ENCODE results near the gene ERBB2.
"Not testable (repeated sequence)": the region's sequence is repeated elsewhere in the genome, so short reads cannot be mapped to it uniquely, and the experiment has no call there.

The ERBB2 gene

DNA sequence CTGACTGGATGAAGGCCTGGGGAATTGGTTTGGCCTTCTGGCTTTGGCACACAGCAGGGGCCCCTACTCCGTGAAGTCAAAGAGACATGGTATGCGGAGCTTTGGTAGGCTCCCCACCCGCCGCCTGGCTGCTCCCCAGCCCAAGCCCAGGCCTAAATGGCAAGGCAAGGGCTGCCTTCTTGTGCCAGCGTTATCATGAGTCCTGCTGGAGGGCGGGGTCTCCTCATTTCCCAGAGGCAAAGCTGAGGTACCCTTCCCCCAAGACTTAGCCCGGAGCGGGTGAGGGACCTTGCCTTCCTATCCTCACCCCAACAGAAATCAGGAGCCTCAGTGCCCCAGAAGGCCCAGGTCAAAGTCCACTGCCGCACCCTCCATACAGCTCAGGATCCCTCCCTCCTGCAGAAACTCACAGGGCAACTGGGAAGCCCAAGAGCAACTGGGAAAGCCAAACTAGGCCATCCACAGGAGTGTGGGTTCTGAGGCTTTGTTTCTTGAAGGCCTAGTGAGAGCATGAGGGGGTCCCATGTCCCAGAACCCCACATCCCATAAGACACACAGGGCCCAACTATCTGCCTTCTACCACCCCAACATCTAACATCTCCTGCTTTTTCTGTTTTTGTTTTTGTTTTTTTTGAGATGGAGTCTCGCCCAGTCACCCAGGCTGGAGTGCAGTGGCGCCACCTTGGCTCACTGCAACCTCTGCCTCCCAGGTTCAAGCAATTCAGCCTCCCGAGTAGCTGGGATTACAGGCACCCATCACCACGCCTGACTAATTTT, 21.3 kb upstream of the ERBB2 start:
- DNase-seq (ENCODE audit: low read depth), result no peak

DNA sequence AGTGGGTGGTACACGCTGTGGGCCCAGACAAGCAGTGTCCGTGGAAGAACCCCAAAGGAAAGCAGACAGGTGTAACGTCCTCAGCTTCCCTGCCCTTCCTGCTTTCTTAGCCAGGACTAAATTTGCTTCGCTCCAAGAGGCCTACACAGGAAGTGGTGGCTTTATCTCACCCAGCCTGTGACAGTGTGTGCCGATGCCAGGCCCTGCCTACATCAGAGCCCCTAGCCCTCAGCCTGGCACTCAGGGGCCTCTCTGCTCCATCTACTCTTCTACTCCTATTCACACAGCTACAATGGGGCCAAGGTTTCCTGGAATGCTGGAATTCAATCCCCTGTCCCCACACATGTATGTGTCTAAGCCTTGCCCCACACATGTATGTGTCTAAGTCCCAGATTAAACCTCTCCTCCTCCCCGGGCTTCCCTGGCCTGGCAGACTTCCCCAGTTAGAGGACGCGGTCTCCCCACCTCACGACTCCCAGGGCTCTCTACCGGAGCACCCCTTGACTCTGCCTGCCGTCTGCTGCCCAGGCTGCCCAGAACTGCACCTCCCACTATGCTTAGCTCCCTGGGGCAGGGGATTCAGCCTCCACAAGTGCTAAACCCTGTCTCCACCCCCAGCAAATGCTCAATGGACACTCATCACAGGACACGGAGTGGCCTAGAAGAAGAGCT, 20.2 kb upstream of the ERBB2 start:
- no peak for DNase-seq (ENCODE audit: low read depth)

DNA sequence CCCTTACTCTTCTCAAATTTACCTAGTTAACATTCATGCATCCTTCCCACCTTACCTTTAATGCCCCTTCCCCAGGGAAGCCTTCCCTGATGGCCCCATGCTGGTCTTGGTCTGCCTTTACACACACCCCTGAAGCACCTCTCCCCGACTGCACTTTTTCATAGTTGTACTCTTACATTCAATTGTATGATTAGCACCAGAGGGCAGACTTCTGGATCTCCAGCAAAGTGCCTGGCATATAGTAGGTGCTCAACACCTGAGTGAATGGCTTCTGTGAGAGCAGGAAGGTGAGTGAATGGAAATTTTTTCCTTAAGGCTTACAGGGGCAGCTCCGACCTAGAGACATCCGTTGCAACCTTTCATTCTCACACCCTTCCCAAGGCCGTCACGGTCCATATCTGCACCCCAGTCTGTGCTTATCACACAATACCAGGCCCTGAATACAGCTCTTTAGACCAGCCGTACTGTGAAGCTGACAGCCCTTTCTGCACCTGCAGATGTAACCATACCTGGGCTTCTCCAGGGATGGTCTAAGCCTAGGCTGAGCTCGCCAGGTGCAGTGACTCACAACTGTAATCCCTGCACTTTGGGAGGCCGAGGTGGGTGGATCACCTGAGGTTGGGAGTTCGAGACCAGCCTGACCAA, 16.4 kb upstream of the ERBB2 start:
- DNase-seq (ENCODE audit: low read depth), result no peak

DNA sequence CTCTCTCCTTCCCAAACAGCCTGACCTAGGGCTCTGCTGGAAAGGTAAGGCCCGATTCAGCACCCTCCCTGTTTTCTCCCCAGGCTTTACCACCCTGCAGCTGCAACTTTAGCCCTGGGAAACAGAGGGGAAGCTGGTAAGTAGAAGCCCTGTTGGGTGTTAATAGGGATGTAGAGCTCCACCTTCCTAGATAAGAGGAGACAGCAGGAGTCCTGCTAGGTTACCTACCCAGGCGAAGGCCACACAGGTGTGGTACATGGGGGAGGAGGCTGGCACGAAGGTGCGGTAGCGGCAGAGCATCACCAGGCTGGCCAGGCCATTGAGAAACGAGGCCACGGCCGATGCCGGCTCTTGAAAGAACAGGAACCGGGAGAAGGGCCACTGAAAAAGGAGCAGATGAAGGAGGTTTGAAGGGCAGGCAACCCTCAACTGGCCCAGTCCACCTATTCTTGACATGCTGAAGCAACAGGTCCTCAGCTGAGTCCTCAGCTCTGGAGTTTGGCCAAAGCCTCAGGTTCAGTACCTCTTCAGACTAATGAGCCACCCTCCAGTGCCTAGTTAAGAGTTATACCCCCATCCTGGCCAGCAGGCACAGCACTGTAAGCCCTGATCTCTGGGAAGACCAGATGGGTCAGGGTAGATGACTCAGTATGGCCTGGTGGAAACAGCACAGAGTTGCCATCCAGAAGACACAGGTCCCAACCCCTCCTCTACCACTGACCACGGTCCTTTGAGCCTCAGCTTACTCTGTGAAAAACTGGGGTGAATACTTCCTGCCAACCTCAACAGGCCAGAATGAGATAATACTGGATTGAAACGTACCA, 15.3 kb upstream of the ERBB2 start:
- no peak for DNase-seq (ENCODE audit: low read depth)

GRCh38 chr17:39687101-39687545, 12.7 kb upstream of the ERBB2 start:
- no peak for DNase-seq (ENCODE audit: low read depth)

DNA sequence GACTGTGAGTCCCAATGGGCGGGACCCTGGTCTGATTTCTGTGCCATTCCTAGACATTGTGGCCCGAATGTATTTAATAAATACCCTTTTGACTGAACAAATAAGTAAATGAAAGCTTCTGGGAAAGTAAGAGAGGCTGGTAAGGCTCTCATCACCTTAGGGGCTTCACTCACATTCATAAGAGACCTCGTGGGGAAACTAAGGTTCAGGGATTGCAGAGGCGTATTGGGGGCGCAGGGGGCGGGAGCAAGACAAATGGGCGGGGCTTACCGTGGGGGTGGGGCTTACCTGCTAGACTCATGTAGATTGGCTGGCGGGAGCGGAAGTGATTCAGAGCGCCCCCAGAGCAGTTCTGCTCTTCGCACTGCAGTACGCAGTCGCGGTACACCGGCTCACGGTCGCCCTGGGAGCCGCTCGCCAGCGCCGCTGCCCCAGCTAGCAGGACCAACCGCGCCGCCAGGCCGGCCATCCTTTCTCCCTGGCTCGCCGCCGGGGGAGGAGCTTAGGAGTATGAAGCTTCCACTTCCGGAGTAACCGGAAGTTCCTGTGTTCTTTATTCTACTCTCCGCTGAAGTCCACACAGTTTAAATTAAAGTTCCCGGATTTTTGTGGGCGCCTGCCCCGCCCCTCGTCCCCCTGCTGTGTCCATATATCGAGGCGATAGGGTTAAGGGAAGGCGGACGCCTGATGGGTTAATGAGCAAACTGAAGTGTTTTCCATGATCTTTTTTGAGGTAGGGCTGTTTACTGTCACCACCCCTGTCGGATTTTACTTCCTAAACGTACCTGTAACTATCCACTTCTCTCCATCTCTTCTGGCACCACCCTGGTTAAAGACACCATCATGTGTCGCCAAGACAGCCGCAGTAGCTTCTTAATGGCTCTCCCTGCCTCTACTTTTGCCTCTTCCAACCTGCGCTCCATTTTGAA, 12.1 kb upstream of the ERBB2 start, which contains the start of gene PGAP3:
Gene PGAP3 (minus strand): TSS at position 512 of the 929 bp plus-strand sequence. CDS start 43 bp downstream, at position 469.
- DNase-seq (ENCODE audit: low read depth), result peak; percentile 83

DNA sequence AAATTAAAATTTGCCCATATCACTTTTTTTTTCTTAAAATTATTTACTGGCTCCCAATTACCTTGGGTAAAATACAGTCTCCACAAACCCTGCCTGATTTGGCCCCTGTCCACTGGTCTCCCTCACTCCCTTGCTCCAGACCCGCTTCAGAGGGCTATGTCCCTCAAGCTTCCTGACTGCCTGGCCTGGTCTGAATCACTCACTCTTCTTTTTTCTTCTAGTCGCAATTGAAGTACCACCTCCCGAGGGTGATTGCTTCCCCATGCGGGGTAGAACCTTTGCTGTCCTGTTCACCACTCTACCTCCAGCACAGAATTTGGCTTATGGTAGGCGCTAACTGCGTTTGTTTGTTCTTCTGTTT, 11.4 kb upstream of the ERBB2 start:
- DNase-seq (ENCODE audit: low read depth), result no peak

GRCh38 chr17:39688945-39689344, 10.9 kb upstream of the ERBB2 start:
- no peak for DNase-seq (ENCODE audit: low read depth)

DNA sequence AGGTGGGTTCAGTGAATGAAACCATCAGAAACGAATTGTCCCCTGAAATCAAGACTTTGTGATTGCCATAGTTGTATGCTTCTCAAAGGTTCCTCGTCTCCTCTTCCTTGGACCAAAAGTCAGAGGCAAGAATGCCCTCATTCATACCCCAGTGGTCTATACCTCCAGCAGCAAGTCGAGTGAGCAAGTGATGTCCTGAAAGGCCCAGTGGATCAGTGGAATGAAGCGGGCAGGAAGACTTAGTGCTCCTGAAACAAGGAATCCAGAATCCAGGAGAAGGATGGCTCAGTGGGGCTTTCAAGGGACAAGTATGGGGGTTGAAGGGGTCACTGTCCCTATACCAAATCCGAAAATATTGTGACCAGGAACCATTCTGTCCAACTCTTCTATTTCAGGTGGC, 5.3 kb upstream of the ERBB2 start:
- no peak for DNase-seq (ENCODE audit: low read depth)

DNA sequence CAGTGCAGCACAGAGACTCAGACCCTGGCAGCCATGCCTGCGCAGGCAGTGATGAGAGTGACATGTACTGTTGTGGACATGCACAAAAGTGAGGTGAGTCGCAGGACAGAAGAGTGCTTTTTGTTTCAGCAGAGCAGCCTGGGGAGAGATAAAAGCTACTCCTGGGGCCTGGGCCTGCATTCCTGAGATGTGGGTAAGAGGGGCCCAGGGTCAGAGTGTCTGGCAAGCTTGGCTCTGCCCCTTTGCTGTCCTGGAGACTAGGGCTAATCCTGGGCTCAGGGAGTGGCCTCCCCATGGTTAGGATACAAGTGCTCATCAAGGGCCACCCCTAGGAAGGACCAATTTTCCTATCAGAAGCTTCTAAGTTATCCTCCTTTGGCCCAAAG, 4.8 kb upstream of the ERBB2 start:
- DNase-seq (ENCODE audit: low read depth), result no peak

DNA sequence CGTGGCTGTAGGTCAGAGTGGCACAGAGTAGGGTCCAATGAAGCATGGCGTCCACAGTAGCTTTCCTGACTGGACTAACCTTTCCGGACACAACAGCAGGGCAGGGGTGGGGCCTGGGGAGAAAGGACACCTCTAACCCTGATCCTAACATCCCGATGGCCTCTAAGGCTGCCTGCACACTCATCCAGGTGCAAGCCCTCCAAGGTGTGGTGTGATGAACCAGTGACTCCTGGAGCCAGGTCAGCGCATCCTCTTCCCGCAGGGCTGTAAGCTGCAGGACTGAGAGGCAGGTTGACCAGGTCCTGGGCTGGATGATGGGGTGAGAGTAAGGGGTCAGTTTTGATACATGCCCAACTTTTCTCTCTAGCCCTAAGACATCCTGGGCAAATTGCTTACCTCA, 3.1 kb upstream of the ERBB2 start:
- no peak for DNase-seq (ENCODE audit: low read depth)

DNA sequence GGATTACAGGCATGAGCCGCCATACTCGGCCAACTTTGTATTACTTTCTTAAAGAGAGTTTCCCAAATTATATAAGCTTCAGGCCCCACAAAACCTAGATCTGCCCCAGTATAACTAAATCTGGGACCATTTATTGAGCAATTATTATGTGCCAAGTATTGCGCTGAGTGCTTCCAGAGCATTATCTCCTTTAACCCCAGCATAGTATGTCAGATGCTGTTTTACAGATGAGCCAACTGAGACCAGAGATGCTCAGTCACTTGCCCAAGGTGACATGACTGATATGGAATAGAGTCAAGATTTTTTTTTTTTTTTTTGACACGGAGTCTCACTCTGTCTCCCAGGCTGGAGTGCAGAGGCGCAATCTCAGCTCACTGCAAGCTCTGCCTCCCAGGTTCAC, 1.9 kb upstream of the ERBB2 start:
- no peak for DNase-seq (ENCODE audit: low read depth)

GRCh38 chr17:39699157-39699817, 577 bp upstream of the ERBB2 start:
- not testable (repeated sequence) for DNase-seq (ENCODE audit: low read depth)

DNA sequence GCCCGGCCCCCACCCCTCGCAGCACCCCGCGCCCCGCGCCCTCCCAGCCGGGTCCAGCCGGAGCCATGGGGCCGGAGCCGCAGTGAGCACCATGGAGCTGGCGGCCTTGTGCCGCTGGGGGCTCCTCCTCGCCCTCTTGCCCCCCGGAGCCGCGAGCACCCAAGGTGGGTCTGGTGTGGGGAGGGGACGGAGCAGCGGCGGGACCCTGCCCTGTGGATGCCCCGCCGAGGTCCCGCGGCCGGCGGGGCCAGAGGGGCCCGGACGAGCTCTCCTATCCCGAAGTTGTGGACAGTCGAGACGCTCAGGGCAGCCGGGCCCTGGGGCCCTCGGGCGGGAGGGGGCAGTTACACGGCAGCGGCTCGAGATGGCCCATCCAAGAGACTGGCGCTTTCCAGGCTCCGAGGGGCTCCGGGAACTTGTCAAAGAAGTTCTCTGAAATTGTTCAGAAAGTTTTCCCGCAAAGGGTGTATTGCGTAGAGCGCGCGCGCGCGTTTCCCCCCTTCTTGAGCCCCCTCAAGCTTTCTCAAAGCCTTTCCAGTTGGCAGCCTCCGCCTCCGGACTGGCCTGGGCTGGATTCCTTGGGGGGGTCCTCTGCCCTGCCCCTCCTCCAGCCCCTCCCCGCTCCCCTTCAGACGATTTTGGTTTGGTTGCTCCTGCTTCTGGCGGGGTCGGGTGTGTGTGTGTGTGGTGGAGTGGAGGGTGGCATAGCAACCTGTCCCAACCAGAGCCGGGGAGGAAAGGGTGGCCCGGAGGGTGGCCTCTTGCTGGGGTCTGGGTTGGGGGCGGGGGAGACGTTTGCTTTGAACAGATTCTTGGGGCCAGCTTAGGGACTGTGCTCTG, 504 bp downstream of the ERBB2 start:
- no peak for DNase-seq (ENCODE audit: low read depth)

- no peak for DNase-seq (ENCODE audit: low read depth)
These were observed 1.3 kb downstream of the ERBB2 start for GRCh38 chr17:39701012-39701783.

GRCh38 chr17:39701784-39702422, 2.0 kb downstream of the ERBB2 start:
- no peak for DNase-seq (ENCODE audit: low read depth)

DNA sequence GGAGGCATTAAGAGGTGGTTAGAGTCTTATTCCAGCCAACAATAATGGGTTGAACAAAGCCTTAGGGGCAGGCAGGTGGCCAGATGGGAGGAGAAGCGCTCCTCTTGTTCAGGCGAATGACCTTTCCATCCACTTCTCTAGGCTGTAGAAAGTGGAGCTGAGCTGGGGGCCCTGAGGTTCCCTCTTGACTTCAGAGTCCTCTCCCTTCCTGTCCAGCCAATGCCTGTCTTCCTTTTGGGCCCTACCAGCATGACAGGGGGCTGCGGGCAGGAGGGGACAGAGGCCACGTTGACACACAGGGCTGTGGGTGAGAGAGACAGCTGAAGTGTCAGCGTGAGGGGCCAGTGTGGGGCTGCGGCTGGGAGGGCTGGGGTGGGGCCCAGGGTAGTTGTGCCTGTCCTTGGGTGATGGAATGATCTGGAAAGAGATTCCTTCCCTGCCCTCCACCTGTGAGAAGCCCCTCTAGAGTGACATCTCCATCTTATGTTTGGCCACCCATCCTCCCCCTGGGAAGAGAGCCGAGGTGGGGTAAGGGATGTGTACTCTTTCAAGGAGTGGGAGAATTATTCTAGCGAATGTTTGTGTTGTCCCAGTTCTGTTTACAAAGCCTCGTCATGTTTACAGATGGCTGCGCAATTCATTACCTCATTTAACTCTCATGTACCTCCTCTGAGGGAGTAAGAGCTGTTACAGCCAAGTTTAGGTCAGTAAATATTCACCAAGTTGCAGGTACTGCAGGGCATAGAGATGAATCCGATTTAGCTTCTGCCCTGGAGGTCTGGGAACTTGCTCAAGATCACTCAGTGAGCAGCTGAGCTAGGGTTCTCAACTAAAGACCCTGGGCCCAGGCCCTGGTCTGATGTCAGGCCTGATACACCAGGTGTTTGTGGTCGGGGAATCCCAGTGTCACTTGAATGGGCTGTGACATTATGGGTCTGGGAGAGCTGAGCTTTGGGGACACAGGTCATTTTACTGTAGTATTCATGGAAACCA, 3.3 kb downstream of the ERBB2 start:
- DNase-seq (ENCODE audit: low read depth), result no peak
